SKM-1 treated with dmso at 0.1 percent for 144 hours (cell line): ENCODE data around the gene RIMBP2.

ENCODE experiments used
- DNase-seq: peaks from one replicate; lab custom pipeline; 2025; ENCODE audit not compliant: unreplicated experiment; lab: John Stamatoyannopoulos, UW

Gene RIMBP2

GRCh38 chr12:130491421-130492357 lies 224.4 kb downstream of the RIMBP2 start:
- no peak for DNase-seq

- DNase-seq = no peak
Measured at GRCh38 chr12:130490674-130491073, 225.4 kb downstream of the RIMBP2 start.

- DNase-seq = no peak
Measured at GRCh38 chr12:130489293-130489692, 226.8 kb downstream of the RIMBP2 start.

GRCh38 chr12:130488358-130488710 lies 227.8 kb downstream of the RIMBP2 start:
- DNase-seq = no peak

GRCh38 chr12:130487636-130488357 lies 228.3 kb downstream of the RIMBP2 start:
- no peak for DNase-seq

- no peak for DNase-seq
Measured at GRCh38 chr12:130486891-130487416, 229.1 kb downstream of the RIMBP2 start.

- no peak for DNase-seq
Measured at GRCh38 chr12:130486146-130486435, 230.0 kb downstream of the RIMBP2 start.

GRCh38 chr12:130485291-130486145 lies 230.6 kb downstream of the RIMBP2 start:
- no peak for DNase-seq

- DNase-seq = no peak
Measured at GRCh38 chr12:130484221-130484620, 231.9 kb downstream of the RIMBP2 start.

- no peak for DNase-seq
Measured at GRCh38 chr12:130483616-130484180, 232.4 kb downstream of the RIMBP2 start.

- DNase-seq = no peak
Measured at GRCh38 chr12:130482448-130482847, 233.7 kb downstream of the RIMBP2 start.

- no peak for DNase-seq
Measured at GRCh38 chr12:130481392-130481879, 234.7 kb downstream of the RIMBP2 start.

- no peak for DNase-seq
Measured at GRCh38 chr12:130480887-130481286, 235.2 kb downstream of the RIMBP2 start.

- DNase-seq = no peak
Measured at GRCh38 chr12:130480231-130480630, 235.9 kb downstream of the RIMBP2 start.

GRCh38 chr12:130479401-130480125 lies 236.5 kb downstream of the RIMBP2 start:
- DNase-seq = no peak

- no peak for DNase-seq
Measured at GRCh38 chr12:130478786-130479185, 237.3 kb downstream of the RIMBP2 start.

- DNase-seq = no peak
Measured at GRCh38 chr12:130477701-130478100, 238.4 kb downstream of the RIMBP2 start.

GRCh38 chr12:130477266-130477665 lies 238.8 kb downstream of the RIMBP2 start:
- no peak for DNase-seq

- no peak for DNase-seq
Measured at GRCh38 chr12:130476451-130477135, 239.5 kb downstream of the RIMBP2 start.
